H1 (cell line): ENCODE results near the gene GPM6B.

Experiments used
- CTCF ChIP-seq, 3 experiments: IDR thresholded peaks; 1 replicate in 2 of 3; 2 replicates in 1 of 3; pipeline versions ENCODE4 v1.5.1 to v1.6.1; 2011; ENCODE audit warnings: low read length in 3 of 3, mild to moderate bottlenecking in 3 of 3, inconsistent platforms in 2 of 3, low read depth in 1 of 3, moderate library complexity in 1 of 3; ENCODE audit not compliant: insufficient read depth in 1 of 3; ENCODE audit errors: control extremely low read depth in 1 of 3
- MAX ChIP-seq: IDR thresholded peaks from 2 replicates; pipeline ENCODE4 v1.6.1; 2012; ENCODE audit warnings: inconsistent platforms
- TAF1 ChIP-seq: IDR thresholded peaks from 2 replicates; pipeline ENCODE4 v1.6.1; 2011; ENCODE audit warnings: mild to moderate bottlenecking, low read depth, low read length

DNA sequence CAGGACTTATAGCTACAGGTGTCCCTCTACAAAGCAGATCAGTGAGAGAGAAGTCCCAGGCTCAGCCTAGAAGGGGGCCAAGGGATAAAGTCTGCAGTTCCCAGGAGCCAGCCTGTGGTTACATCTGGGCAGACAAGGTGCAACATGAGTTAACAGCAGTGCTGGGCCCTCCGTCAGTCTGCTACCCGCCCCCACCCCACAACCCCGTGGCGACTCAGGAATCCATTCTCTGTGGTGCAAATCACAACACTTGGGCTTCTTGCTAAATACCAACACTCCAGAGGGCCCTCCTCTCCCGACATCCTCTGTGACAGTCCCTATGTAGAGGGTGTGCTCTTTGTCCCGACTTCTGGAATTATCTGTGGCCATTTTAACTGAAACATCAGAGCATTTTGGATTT is 13.8 kb downstream of the GPM6B start:
- no peak for TF ChIP-seq MAX
- no peak for TF ChIP-seq CTCF (IDR thresholded peaks at IDR 0.05; ENCODE audit: control extremely low read depth in 1 of 3, insufficient read depth in 1 of 3, low read depth in 1 of 3, low read length in 3 of 3)
- no peak for TF ChIP-seq TAF1
